Activated CD4-positive, alpha-beta T cell treated with anti-CD3 and anti-CD28 coated beads, Interleukin-2, Interleukin-6, amounts not matched to agents 100 ng/mL and 50 ng/mL, durations not matched to agents 16 hours and 8 hours (primary cell): ENCODE data around the gene ZNF469.
A peak's percentile ranks its signal among the peaks of the same experiment; 100 is the strongest.

Experiments used
- DNase-seq: peaks from one replicate; pipeline ENCODE4 v3.0.0-alpha.2; 2020

ZNF469 gene

DNA sequence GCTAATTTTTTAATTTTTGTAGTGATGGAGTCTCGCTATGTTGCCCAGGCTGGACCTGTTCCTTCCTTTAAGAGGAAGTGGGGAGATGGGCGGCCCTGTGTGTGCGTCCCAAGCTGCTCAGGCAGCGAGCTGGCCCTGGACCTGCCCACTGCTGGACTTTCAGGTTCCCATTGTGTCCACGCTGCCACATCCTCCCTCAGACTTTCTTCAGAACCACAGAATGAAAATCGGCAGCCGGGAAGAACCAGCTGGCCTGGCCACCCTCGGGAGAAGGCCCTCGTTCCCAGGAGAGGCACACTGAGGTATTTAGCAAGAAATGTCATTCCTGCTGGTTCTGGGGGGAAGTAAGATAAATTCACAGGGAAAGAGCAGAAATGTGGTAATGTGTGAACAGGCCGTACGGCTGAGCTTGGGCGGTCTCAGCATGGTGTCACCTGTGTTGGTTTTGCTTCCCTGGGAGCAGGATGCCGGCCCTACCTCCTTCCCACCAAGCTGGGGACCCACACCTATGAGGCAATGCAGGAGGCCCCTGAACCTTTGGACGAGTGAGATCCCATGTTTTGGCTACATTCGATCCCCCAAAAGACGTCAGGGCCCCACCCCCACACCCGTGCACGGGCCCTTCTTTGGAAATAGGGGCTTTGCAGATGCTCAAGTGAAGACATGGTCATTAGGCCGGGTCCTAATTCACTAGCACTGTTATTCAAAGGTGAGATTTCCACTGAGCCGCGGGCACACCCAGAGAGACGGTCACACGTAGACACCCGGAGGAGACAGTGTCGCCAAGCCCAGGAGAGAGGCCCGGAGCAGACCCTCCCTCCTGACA, 35.9 kb upstream of the ZNF469 start:
- no peak for DNase-seq

DNA sequence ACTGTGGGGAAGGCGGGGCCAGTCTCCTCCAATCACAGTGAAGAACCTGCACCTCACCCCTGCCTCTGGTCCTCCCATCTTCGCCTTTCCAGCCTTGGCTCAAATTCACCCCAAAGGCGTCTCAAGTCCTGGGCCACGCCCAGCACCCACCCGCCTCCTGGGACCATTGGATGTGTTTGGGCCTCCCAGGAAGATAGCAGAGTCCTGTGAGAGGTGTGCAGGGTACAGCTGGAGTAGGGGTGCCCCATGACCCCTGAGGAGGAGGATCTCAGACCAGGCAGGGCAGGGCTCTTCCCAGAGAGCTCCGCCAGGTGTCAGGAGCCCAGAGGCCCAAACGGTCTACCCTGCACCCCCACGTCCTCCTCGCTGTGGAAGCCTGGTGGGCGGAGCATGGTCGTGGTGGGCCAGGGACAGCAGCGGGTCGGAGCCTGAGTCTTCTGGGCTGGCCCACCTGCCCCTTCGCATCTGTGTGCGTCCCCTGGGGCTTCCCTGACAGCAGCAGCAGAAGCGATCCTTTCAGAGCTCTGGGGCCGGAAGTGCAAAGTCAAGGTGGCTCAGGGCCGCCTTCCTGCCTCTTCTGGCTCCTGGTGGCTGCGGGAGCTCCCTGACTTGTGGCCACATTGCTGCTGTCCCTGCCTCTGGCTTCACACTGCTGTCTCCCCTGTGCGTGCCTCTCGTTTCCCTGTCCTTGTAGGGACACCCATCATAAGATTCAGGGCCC, 34.9 kb upstream of the ZNF469 start:
- peak; percentile 15 for DNase-seq

DNA sequence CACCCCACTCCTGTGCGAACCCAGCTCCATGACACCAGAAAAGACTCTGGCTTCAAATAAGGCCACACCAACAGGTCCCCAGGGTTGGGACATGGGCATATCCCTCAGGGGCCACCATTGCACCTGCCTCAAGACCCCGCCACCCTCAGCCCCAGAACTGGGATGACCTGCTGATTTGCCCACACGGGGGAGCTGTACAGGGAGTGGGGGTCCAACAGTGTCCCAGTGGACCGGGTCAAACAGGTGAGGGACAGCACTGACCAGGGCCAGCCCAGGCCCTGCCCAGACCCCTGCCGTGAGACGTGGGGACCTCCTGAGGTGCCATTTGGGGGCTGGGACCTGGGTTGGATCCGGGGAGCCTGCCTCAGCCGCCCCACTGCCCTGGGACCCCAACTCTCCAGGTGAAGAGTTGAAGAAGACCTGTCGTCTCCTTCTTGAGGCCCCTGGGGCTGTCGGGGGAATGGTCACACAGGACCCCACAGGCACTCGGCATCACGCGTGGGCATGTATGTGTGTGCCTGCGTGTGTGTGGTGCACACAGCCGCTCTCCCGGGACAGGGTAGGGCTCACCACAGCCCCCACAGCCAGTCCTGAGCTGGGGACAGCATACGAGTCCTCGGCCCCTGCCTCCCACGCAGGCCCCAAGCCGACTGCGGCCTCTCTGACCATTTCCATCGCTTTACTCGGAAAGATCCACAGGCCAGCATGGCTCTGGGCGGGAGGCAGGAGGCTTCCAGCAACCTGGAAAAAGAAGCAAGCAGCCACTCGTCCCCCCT, 34.2 kb upstream of the ZNF469 start:
- DNase-seq, result no peak

DNA sequence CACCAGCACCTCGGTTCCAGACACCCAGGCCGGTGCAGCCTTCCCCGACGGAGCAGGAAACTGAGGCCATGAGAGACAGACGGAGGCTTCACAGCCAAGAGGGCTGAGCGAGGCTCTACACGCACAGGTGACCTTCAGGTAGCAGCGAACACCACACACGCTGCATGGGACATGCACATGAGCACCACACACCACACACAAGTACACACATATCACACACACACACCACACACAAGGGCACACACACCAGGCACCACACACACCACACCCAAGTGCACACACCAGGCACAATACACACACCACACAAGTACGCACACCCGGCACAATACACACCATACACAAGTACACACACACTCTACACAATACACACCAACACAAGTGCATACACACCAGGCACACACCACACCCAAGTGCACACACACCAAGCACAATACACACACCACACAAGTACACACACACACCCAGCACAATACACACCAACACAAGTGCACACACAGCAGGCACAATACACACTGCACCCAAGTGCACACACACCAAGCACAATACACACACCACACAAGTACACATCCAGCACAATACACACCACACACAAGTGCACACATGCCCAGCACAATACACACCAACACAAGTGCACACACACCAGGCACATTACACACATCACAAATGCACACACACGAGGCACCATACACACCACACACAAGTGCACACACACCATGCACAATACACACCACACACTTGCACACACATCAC, 33.4 kb upstream of the ZNF469 start:
- no peak for DNase-seq

DNA sequence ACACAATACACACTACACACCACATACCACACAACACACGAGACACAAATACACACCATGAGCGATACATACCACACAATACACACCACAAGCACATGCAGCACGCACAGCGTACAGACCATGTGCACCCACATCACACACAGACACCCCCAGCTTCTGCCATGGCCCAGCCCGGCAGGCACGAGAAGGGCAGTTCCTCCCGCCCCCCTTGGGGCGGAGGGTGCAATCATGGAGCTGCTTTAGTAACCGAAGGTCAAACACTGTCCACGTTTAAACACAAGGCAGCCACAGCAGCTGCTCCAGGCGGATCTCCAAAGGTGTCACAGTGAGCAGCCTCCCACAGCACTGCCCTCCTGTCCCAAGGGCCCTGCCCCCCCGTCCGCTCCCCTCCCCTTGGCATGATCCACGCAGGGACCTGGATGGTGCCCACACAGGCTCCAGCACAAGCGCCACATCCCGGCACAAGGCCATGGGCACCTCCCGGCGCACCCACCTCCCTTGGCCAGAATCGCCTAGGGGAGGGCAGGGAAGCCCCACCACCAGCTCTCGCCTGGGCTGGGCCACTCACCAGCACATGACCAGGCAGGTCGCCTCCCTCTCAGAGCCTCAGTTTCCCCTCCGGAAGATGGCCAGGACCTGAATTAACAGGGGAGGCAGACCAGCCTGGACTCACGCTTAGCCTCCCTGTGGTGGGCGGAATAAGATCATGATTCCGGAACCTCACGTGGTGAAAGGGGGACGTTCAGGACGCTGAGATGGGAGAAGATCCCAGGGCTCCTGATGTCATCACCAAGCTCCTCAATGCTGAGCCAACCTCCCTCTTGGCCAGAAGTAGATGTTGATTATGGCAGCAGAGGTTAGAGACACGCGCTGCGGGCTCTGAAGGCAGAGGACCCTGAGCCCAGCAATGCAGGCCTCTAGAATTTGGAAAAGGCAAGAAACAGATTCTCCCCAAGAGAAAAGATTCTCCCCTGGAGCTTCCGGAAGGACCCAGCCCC, 32.6 kb upstream of the ZNF469 start:
- DNase-seq, result no peak

DNA sequence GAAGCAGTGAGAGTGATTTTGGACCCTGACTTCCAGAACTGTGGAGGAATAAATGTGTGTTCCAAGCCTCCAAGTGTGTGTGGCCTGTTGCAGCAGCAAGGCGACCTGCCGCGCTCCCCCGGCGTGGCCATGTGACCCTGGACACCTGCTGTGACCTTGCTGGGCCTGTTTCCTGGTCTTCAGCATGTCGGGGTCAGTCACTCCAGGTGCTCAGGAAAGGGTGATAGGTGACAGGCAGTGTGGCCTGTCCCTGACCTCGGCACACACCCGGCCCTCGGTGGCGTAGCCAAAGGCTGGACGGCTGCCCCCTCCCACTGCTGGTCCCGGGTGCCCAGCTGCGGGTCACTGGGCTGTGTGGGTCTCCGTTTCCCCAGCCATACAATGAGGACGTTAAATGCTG, 31.8 kb upstream of the ZNF469 start:
- DNase-seq, result no peak

DNA sequence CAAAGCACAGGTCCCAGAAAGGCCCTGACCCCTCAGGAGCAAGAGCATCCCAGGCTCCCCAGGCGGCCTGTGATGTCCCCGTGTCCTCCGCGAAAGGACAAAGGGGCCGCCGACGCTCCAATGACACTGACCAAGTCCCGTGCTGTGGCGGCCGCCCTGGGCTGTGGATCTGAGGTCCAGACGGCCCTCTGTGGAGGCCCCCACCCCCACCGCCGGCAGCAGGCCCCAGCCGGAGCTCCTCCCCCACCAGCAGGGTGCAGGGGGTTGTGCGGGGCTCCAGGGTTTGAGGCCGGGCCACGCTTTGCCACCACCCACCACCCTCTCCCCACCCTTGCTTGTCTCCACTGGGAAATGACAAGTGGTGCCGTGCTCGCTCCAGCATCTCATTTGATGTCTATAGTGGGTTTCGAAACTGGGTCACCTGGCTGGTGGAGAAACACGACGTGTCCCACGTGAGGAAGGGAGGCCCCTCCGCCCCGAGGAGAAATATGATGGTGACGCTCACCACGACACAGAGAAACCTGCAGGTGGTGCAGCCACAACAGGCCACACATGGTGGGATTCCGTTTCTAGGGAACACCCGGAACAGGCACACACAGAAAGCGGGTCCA, 31.2 kb upstream of the ZNF469 start:
- no peak for DNase-seq

DNA sequence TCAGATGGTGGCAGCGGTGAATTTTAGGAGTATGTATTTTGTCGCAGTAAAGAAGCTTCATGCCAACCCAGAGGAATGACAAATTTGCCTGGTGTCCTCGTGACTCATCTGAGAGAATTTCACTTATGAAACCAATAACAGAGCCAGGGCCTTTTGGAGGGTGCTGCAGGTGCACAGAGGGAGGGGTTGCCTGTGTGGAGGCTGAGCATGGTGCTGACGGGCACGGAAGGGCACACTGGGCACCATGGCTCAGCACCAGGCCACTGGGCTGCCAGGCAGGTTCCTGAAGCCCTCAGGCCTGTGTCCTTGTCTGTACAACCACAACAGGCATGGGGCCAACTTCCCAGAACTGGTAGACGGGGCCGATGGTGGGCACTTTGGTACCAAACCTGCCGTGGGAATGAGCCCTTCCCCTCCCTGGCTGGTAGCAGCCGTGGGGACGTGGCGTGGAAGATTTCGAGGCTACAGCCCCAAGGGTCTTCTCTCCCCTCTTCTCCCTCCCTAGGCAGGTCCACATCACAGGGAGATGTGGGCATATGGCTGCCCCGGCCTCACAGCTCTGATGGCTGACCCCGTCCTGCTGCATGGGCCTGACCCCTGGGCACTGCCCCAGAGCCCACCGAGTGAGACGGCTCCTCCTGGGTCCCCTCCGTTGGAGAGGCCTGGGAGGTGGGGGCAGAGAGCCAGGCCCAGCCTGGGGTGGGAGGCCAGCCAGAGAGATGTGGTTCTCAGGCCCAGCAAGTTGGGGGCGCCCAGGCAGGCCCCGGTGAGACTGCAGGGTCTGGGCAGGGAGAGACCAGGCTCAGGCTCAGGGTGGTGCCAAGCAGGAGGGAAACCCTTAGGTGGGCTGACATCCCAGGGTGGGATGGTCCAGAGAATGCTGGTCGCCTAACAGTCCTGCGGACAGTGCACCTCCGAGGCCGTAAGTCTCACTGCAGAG, 30.2 kb upstream of the ZNF469 start:
- no peak for DNase-seq

DNA sequence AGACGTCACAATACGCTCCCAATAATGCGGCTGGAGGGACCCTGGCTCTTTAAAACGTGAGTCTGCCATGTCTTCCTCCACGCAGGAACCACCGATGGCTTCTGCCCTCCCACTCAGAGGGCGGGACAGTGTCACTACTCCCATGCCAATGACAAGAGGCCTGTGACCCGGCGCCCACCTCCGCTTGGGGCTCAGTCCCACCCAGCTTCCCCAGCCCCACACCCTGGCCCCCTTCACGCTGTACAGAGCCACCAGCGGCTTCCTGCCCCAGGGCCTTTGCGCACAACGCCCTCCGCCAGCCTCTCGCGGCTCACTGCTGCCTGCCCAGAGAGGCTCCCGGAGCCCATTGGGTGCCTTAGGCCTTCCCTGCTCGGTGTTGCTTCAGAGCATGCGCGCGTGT, 29.5 kb upstream of the ZNF469 start:
- DNase-seq, result no peak

DNA sequence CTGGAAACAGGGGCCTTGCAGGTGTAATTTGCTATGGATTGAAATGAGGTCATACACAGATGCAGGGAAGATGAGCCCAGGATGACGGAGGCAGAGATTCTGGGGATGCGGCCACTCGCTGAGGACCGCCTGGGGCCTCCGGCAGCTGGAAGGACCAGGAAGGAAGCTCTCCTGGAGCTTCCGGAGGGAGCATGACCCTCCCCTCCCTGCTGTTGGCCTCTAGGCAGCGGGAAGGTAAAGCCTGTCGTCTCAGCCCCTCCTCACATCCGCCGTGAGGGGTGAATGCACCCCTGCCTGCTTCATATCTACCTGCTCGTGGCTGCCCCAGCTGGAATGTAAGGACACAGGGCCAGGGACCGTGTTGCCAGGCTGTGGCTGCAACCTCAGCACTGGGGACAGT, 29.1 kb upstream of the ZNF469 start:
- DNase-seq, result no peak

DNA sequence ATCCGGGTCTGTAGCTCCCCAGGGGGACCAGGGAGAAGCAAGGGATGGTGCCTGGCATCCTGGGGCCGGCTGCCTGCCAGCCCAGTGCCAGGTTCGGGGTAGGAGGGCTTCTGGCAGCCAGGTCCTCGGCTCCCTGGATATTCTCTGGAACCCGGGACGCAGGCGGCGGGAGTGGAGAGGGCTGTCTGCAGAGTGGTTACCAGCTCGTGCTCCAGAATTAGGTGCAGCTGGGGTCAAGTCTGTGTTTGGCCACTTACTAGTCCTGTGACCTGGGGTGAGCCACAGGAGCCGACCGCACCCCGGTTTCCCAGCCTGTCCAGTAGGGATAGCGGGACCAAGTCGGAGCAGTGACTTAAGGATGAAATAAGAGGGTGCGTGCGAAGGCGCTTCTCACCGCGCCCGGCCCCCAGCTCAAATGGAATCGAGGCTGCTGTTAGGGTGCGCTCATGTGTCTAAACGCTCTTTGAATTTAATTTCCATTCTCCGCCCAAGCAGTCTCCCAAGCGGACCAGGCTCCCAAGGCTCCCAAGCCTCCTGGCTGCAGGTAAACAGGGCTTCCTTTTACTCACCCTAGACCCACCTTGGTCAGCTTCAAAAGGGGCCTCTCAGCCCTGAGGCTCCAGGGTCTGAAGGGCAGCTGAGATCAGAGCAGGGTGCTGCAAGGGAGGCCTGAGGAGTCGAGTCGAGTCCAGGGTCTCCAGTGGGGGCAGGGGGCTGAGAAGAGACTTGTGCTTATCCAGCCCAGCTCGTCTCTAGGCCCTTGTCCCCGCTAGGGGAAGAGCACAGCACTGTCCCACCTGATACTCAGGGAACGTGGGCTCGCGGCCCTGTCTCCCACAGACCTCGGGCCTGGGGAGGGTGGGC, 28.3 kb upstream of the ZNF469 start:
- DNase-seq, result no peak

DNA sequence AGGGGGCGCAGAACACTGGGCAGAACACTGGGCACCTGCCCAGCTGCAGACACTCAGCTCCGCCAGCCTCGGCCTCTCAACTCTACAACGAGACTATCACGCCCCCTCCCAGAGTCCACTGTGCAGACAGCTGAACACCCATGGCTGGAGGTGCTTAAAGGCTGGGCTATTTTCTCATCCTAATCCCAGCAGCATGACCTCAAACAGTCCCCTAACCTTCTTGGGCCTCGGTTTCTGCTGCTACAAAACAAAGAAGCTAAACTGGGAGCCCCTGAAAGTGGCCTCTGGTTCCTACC, 27.7 kb upstream of the ZNF469 start:
- no peak for DNase-seq

DNA sequence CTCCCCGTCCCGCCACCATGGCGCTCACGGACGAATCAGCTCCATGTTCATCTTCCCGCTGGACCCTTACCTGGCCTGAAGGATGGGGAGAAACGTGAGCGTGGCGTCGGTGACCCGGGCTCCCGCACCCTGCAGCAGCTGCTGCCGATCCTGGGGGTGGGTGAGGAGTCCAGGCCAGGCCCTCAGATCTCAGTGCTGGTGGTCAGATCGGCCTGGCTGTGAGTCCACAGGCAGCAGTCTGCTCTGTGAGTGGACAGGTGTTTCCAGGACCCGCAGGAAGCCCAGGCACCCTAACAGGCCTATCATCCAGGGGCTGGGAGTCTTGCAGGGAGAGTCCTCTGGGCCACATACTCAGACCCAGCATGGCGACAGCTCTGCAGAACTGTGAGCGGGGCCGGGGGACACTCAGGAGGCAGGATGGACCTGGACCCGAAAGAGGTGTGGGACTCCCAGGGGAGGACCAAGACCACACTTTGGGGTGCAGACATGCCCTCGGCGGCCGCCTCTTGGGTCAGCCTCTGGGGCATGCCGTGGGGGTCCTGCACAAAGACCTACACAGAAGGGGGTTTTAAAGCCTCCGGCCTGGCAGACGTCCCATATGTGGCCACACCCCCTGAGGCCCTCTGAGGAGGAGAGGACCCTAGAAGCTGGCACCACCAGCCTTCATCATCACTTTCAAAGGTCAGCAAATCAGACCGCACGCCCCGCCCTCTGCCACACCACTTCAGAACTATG, 27.2 kb upstream of the ZNF469 start:
- DNase-seq, result no peak

DNA sequence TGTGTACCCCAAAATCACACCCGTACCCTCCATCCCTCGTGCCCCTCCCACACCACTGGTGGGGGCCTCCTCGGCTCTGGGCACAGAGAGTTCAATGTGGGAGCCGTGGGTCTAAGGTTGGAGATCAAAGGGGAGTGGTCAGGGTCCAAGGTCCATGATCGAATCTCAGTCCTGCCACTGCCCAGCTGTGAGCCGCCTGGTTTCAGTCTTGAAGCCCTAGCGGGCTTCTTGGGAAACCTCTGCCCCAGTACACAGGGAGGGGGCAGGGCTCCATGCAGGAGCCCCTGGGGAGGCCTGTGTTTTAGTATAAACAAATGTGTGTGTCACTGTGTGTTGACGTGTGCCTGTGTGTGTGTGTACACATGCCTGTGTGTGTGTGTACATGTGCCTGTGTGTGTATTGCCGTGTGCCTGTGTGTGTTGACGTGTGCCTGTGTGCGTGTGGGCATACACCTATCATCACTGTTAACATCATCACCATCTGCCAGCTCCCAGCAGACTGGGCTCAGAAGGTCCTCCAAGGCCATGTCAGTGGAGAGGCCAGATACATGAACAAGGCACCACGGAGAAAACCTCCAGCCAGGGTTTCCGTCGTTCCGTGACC, 26.5 kb upstream of the ZNF469 start:
- DNase-seq, result no peak

DNA sequence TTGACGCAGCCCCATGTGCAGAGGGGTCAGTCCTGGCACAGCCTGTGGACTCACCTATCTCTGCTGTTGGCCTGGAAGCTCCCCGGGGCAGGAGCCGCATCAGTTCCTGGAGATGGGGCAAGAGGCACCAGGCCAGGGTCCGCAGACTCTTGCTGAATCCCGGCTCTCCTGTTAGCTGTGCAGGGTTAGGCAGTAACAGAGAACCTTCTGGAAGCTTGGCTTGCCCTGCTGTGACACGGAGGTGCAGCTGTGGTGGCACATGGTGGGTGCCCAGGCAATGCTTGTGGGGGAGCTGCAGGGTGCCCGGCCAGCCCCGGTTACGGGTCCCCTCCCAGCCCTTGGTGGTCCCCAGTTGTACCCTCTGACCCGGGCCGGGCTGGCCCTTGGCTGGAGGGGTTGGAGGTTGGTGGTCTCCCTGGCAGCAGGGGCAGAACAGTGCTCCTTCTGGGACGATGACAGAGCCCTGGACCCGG, 26.0 kb upstream of the ZNF469 start:
- DNase-seq, result no peak

DNA sequence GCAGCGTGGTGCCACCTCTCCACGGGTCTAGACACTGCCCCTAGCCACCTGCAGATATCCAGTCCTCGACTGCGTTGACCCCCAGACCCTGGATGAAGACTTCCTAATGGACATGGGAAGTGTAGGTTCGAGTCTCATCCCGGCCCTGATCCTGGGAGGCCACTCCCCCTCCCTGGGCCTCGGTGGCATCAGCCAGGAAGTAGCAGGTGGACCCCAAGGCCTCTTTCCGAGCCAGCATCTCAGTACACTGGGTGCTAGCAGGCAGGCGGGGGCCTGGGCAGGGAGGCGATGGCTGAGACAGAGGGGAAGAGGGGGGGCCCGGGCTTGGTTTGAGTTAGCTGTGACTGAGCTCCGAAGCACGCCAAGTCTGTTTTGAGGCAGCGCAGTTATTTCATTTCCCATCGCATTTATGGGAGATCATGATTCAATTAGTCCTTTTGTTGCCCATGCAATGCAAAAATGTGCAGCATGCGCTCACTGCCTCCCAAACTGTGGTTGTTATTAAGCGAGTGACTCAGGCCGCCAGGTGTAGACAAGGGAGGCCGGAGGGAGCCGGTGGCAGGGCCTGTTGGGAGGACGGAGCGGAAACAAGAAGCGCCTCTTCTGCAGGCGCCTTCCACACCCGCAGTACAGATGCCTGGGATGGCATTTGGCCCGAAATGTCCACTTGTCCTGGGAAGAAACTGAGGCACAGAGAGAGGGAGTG, 25.3 kb upstream of the ZNF469 start:
- DNase-seq, result no peak

DNA sequence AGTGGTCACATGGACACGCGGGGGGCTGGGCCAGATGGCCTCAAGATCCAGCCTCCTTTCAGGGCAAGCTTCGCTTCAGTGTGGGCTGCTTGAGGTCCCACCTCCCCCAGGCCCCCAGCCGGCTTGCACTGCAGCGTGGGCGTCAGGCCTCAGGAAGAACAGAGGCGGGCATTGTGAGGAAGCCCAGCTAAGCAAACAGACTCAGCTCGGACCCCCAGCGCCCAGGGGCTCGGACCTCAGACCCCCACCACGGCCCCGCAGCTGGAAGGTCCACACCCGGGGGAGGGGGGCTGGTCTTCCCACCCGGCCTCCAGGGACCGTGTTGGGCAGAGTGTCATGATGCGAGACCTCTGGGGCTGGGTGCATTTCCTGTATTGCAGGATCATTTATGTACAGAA, 24.7 kb upstream of the ZNF469 start:
- no peak for DNase-seq
